Naive thymus-derived CD8-positive, alpha-beta T cell (primary cell): ENCODE results near the gene USB1. TPM values are rescaled to one million over a fixed set of nuclear protein-coding genes. Genes with fewer than 3 reads are reported as not detected.

Source experiments
- ATAC-seq, 2 donors: fragments of 150-1000 bp; cut with Tn5 transposase in 1 of 2; sonication (Bioruptor Pico), chemical (Tn5 transposase) in 1 of 2; 1 replicate in 1 of 2; 2 replicates in 1 of 2; pipeline ENCODE4 v1.10.0; 2021; ENCODE audit warnings: mild to moderate bottlenecking in 2 of 2, moderate library complexity in 2 of 2
- POLR2A ChIA-PET: fragments of 350-600 bp; sonication (Branson Sonifier 250); formaldehyde crosslinking; loops from one replicate; lab custom pipeline; 2021; ENCODE audit warnings: antibody characterized with exemption; lab: Charles Lee
- DNase-seq, 10 donors: peaks; one replicate each; pipeline versions ENCODE4 v3.0.0 to v3.0.0-alpha.2; 2020 to 2022
- H3K27ac Mint-ChIP-seq, 10 donors: one replicate each; pipeline ENCODE4 v1.8.0; 2020 to 2022; ENCODE audit warnings: mild to moderate bottlenecking in 10 of 10, mixed read lengths in 10 of 10, moderate library complexity in 4 of 10, inconsistent platforms in 1 of 10
- H3K27me3 Mint-ChIP-seq, 5 donors: one replicate each; pipeline ENCODE4 v1.8.0; 2021 to 2022; ENCODE audit warnings: mixed read lengths in 5 of 5
- H3K36me3 Mint-ChIP-seq, 3 donors: one replicate each; pipeline ENCODE4 v1.8.0; 2020 to 2022; ENCODE audit warnings: mixed read lengths in 3 of 3, mild to moderate bottlenecking in 2 of 3, inconsistent platforms in 1 of 3
- H3K4me1 Mint-ChIP-seq, 4 donors: one replicate each; pipeline ENCODE4 v1.8.0; 2021 to 2022; ENCODE audit warnings: mixed read lengths in 4 of 4
- H3K4me3 Mint-ChIP-seq, 10 donors: one replicate each; pipeline ENCODE4 v1.8.0; 2020 to 2022; ENCODE audit warnings: mild to moderate bottlenecking in 10 of 10, mixed read lengths in 10 of 10, moderate library complexity in 6 of 10, inconsistent platforms in 1 of 10
- H3K9me3 Mint-ChIP-seq, 9 donors: one replicate each; pipeline ENCODE4 v1.8.0; 2020 to 2022; ENCODE audit warnings: mixed read lengths in 9 of 9, mild to moderate bottlenecking in 3 of 9, inconsistent platforms in 1 of 9, moderate library complexity in 1 of 9
- polyA plus RNA-seq, 3 donors: library from polyadenylated mRNA; unstranded; fragments of 300-500 nt; fragmentation: Illumina TruSeq; gene quantifications; one replicate each; pipeline ENCODE4 v1.2.3, GENCODE V29; 2021
- total RNA-seq, 8 experiments: library from RNA in 2 of 8; stranded (reverse) in 2 of 8; gene quantifications; one replicate each; pipeline ENCODE4 v1.2.3 and lab custom pipeline; 2021 to 2026

Gene USB1, protein sequence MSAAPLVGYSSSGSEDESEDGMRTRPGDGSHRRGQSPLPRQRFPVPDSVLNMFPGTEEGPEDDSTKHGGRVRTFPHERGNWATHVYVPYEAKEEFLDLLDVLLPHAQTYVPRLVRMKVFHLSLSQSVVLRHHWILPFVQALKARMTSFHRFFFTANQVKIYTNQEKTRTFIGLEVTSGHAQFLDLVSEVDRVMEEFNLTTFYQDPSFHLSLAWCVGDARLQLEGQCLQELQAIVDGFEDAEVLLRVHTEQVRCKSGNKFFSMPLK
- 10 to 100 TPM; 30.2 to 31.4 TPM for total RNA-seq
- polyA plus RNA-seq = 10 to 100 TPM; 31.1 to 36.4 (median 32.8) TPM
- 12.9 to 22.1 (median 15.0) reads per million in 6 experiments for total RNA-seq (lab: John Stamatoyannopoulos, UW)

DNA sequence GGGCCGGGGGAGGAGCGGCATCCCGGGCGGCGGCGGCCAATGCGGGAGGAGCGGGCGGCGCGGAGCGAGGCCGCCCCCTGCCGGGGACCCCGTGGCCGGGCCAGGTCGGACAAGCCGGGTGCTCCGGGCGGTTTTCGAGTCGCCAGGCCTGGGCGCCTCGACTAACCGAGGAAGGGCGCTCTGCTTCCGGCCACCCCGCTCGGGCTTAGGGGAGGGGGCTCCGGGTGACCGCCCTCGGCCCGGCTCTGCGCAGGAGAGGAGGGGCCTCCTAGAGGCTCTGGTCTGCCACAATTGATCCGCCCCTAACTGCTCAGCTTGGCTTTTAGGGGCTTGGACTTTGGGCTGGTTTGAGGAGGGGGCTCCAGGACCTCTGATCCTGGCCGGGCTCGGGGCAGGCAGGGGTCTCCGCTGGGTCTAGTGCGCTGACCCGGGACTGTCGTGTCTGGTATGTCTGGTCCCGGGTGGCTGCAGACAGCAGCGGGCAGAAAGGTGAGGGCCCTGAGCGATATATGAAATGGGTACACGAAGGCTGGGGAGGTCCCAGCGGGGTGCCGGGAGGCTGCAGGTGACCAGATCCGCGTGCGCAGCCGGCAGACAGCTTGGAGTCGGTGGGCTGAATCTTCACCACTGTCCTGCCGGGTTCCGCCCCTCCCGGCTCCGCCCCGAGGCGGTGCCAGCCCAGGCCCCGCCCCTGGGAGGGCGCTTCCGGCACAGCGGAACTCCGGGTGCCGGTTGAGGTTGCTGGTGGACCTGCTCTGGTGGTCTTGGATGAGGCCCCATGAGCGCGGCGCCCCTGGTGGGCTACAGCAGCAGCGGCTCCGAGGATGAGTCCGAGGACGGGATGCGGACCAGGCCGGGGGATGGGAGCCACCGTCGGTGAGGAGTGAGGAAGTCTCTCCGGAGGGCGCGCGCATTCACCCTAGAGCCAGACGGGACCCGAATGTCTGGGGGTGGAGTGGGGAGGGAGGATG lies at the start of gene USB1:
Gene USB1 (plus strand): TSS at position 702 of the 971 bp plus-strand sequence. CDS start 77 bp downstream, at position 779.
- peaks cover 26 to 67% (median 63%) of the 10 kb centered on the region in 4 donors for H3K4me1 Mint-ChIP-seq
- no peaks in the 10 kb centered on the region for H3K27me3 Mint-ChIP-seq
- no peaks in the 10 kb centered on the region for H3K9me3 Mint-ChIP-seq
- peak; percentile 75 to 76 for ATAC-seq
- peak within 1 kb of the TSS; percentile 79 to 97 (median 91) for H3K27ac Mint-ChIP-seq
- H3K36me3 Mint-ChIP-seq = peaks cover 0 to 41% (median 2%) of the 10 kb centered on the region in 3 donors
- peak; percentile 73 to 90 (median 88) for DNase-seq
- peak within 1 kb of the TSS; percentile 88 to 96 (median 91) for H3K4me3 Mint-ChIP-seq
- POLR2A ChIA-PET = interaction anchor here (1.0 to 5.6 kb wide), 11 partner anchors 12 to 458 kb away, joined by 3 to 26 read pairs (median 5); partner anchors contain the start of genes ADGRG5, CFAP20 and KATNB1

DNA sequence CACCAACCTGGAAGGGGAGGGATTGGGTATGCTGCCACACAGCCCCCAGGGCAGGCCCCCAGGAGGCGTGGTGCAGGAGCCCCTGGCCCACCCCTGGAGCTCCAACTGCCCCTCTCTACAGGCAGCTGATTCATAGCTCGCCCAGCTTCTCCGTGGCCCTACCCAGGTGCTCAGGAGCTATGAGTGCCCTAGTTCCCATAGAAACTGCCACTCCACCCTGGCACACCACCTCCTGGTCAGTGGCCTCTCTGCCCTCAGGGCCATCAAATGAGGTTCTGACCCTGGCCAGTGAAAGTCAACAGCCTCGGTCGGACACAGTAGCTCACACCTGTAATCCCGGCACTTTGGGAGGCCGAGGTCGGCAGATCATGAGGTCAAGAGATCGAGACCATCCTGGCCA lies 48.3 kb upstream of the USB1 start:
- Mint-ChIP-seq H3K4me3 (no peak overlapping the region), H3K4me1 (no peaks in the 10 kb centered on the region), H3K9me3 (peaks cover 0 to 2% (median 0%) of the 10 kb centered on the region in 9 donors), H3K27me3 (peaks cover 0 to 7% (median 0%) of the 10 kb centered on the region in 5 donors), H3K27ac (no peak overlapping the region), H3K36me3 (no peaks in the 10 kb centered on the region)
- POLR2A ChIA-PET = no interaction called here
- DNase-seq = no peak
- ATAC-seq = no peak

DNA sequence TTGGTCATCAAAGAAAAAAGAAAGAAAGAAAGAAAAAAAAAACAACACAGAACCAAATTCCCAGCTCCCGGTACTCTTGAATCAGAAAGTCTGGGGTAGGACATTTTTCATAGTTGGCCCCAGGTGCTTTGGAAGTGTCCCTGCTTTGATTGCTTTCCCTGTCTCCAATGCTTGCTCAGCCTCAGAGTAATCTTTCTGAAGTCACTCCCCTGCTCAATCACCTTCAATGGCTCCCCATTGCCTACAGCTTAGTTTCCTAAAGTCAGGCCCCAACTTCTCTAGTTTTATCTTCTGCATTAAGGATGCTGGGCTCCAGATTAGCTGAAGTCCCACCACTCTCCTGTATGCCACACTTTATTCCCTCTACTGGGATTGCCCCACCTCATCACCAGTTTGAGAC lies 47.4 kb upstream of the USB1 start:
- H3K27me3 Mint-ChIP-seq = peaks cover 0 to 7% (median 0%) of the 10 kb centered on the region in 5 donors
- H3K4me1 Mint-ChIP-seq = no peaks in the 10 kb centered on the region
- POLR2A ChIA-PET = no interaction called here
- no peak overlapping the region for H3K4me3 Mint-ChIP-seq
- H3K9me3 Mint-ChIP-seq = peaks cover 0 to 2% (median 0%) of the 10 kb centered on the region in 9 donors
- H3K36me3 Mint-ChIP-seq = no peaks in the 10 kb centered on the region
- H3K27ac Mint-ChIP-seq = peak overlapping the region in 2 of 10 donors; percentile 32 to 50
- no peak for DNase-seq
- ATAC-seq = no peak

DNA sequence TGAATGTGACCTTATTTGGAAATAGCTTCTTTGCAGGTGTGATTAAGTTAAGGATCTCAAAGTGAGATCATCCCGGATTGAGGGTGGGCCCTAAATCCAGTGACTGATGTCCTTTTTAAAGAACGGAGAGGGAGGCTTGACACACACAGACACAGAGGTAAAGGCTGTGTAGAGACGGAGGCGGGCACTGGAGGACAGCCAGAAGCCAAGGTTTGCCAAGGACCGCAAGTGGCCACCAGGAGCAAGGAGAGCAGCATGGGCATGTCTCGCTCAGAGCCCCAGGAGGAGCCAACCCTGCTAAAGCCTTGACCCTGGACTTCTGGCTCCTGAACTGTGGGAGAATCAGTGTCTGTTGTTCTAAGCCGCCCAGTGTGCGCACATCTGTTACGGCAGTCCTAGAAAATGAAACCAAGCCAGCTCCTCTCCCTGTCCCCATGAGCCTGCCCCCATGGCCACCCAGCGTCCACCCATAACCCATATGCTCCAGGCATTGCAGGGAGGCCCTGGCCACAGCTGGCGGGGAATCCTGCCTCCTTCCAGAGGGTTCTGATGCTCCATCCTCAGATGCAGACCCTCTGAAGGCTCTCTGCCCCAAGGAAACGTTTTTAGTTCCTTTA lies 45.5 kb upstream of the USB1 start:
- Mint-ChIP-seq H3K9me3 (no peaks in the 10 kb centered on the region), H3K27ac (no peak overlapping the region), H3K4me1 (no peaks in the 10 kb centered on the region), H3K4me3 (no peak overlapping the region), H3K27me3 (peaks cover 0 to 4% (median 0%) of the 10 kb centered on the region in 5 donors), H3K36me3 (no peaks in the 10 kb centered on the region)
- POLR2A ChIA-PET = no interaction called here
- ATAC-seq = no peak
- DNase-seq = no peak

DNA sequence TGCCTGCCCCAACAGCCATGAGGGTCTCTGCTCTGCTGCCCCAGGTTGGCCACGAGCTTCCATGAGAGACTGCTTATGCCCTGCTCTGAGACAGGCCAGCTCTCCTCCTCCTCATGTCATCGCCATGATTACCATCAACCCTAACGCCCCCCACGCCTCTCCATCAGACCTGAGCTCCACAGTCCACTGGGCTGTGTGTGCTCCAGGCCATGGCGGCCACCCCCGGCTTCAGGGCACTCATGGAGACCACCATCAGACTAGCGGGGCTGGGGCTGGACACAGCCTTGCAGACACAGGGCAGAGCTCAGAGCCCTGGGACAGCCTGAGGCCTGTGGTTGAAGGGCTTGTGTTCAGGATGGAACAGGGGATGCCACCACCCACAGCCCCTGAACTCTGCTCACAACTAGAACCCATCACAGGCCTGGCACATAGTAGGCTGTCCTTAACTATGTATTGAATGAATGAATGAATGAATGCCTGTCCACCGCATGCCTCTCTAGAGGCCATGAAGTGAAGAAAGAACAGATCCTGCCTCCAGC lies 44.9 kb upstream of the USB1 start:
- POLR2A ChIA-PET = no interaction called here
- Mint-ChIP-seq H3K27ac (peak overlapping the region in 1 of 10 donors; percentile 29), H3K4me1 (no peaks in the 10 kb centered on the region), H3K4me3 (no peak overlapping the region), H3K9me3 (no peaks in the 10 kb centered on the region), H3K27me3 (peaks cover 0 to 4% (median 0%) of the 10 kb centered on the region in 5 donors), H3K36me3 (no peaks in the 10 kb centered on the region)
- DNase-seq (no peak), ATAC-seq (no peak)

DNA sequence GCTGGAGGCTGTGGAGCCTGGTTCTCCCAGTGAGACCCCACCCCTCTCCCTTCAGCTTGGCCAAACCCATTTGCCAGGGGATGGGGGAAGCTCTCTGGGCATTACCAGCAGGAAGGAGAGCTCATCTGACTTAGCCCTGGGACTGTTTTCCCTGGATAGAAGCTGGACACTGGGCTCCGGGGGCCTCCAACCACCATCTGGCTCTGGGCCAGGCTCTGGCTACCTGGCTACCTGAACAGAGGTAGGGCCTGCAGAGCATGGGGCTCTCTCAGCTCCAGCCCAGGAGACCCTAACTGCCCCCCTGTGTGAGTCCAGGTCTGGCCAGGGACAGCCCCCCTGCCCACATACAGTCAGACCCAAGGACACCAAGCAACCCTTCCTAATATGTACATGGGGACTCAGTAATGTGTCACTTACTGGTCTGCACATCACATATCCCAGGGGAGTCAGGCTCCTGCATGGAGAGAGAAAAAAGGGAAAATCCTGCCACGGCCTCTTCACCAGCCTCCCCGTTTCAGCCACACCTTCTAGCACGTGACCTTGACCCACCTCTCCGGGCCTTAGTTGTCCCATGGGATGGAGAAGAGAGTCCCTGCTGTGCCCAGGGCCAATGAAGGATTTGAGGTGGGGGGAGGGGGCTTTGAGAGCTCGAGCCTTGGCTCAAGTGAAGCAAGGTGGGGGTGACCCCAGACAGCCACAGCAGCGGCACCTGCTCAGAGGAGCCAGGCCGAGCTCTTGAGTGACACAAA lies 44.1 kb upstream of the USB1 start:
- POLR2A ChIA-PET = no interaction called here
- H3K36me3 Mint-ChIP-seq = no peaks in the 10 kb centered on the region
- H3K4me3 Mint-ChIP-seq = no peak overlapping the region
- no peaks in the 10 kb centered on the region for H3K9me3 Mint-ChIP-seq
- DNase-seq (no peak), ATAC-seq (no peak)
- H3K4me1 Mint-ChIP-seq = no peaks in the 10 kb centered on the region
- peak overlapping the region in 1 of 10 donors; percentile 27 for H3K27ac Mint-ChIP-seq
- peaks cover 0 to 4% (median 0%) of the 10 kb centered on the region in 5 donors for H3K27me3 Mint-ChIP-seq

DNA sequence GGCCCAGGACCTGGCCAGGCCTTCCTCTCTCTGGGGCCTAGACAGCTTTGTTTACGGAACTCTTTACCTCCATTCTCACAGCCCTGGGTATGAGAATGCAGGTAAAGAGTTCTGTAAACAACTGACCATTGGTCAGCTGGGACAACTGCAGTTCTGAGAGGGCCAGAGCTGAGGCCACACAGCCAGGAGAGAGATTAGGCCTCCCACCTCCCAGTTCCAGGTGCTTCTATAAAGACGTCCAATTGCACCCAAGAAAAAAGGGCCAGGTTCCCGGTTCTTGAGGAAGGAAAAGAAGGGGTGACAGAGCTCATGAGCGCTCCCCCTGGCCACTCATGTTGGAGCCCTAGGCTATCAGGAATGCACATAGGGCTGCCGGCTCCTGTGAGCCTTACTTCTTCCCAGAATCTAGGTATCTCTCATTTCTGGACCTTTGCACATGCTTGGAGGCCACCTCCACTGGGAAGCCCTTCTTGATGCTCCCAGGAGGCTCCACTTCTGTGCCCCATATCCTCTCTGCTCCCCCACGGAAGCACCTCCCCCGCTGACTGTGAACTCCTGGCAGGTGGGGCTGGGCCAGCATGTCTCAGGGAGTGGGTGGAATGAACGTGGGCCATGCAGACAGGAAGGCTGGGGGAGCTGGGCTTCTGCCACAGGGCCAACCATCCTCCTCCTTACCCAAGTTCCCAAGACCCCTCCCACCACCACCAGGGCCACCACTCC lies 43.4 kb upstream of the USB1 start:
- no peak overlapping the region for H3K27ac Mint-ChIP-seq
- no peak for DNase-seq
- no peak for ATAC-seq
- POLR2A ChIA-PET = no interaction called here
- H3K27me3 Mint-ChIP-seq = peaks cover 0 to 4% (median 0%) of the 10 kb centered on the region in 5 donors
- no peaks in the 10 kb centered on the region for H3K4me1 Mint-ChIP-seq
- no peaks in the 10 kb centered on the region for H3K36me3 Mint-ChIP-seq
- no peak overlapping the region for H3K4me3 Mint-ChIP-seq
- H3K9me3 Mint-ChIP-seq = no peaks in the 10 kb centered on the region

DNA sequence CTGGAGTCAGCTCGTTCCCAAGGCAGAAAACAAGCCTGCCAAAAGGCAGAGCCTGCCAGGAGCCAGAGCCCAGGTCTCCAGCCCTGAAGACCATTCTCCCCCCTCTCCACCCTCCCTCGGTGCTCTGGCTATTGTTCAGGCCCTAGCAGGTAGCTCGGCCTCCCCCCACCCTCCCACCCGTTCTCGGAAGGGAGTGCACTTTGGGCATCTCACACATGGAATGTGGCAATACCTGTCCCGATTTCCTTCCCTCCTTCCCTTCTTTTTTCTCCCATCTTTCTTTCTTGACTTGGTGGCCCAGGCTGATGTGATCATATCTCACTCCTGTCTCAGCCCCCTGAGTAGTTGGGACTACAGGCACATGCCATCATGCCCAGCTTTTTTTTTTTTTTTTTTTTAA lies 42.7 kb upstream of the USB1 start:
- DNase-seq (no peak), ATAC-seq (no peak)
- H3K27me3 Mint-ChIP-seq = peaks cover 0 to 3% (median 0%) of the 10 kb centered on the region in 5 donors
- no peaks in the 10 kb centered on the region for H3K9me3 Mint-ChIP-seq
- H3K4me1 Mint-ChIP-seq = no peaks in the 10 kb centered on the region
- H3K4me3 Mint-ChIP-seq = no peak overlapping the region
- POLR2A ChIA-PET = no interaction called here
- H3K36me3 Mint-ChIP-seq = no peaks in the 10 kb centered on the region
- H3K27ac Mint-ChIP-seq = no peak overlapping the region

DNA sequence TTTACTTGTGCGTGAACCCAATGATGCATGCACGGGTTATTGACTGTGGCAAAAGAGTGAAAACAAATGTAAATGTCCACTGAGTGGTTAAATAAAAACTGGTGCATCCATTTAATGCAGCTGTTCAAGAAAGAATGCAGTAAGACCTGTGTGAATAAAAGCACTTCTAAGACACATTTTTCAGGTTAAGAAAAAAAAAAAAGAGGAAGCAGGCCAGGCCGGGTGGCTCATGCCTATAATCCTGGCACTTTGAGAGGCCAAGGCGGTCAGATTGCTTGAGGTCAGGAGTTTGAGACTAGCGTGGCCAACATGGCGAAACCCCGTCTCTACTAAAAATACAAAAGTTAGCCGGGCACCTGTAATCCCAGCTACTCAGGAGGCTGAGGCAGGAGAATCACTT lies 42.1 kb upstream of the USB1 start:
- Mint-ChIP-seq H3K9me3 (no peaks in the 10 kb centered on the region), H3K4me1 (no peaks in the 10 kb centered on the region), H3K36me3 (no peaks in the 10 kb centered on the region), H3K27ac (peak overlapping the region in 1 of 10 donors; percentile 67), H3K27me3 (peaks cover 0 to 2% (median 0%) of the 10 kb centered on the region in 5 donors), H3K4me3 (no peak overlapping the region)
- DNase-seq = no peak
- ATAC-seq = no peak
- POLR2A ChIA-PET = no interaction called here

DNA sequence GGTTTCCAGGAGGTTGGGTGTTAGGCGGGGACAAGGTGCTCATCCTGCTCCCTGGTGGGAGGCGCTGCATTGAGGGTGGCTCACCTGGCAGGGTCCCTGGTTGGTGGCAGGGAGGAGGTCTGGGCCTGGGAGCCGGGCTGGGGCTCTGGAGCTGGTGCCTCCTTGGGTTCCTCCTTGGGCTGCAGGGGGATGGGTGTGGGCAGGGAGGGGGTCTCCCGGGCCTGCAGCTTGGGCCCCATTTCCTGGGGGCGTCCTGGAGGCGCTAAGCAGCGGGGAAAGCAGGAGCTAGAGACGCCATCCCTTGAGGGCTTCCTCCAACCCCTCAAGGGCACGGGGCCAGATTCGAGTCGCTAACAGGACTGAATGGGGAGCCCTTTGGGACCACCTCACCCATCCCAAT lies 41.4 kb upstream of the USB1 start:
- ATAC-seq = no peak
- H3K9me3 Mint-ChIP-seq = no peaks in the 10 kb centered on the region
- no peaks in the 10 kb centered on the region for H3K36me3 Mint-ChIP-seq
- DNase-seq = no peak
- peaks cover 0 to 2% (median 0%) of the 10 kb centered on the region in 5 donors for H3K27me3 Mint-ChIP-seq
- POLR2A ChIA-PET = no interaction called here
- H3K4me1 Mint-ChIP-seq = no peaks in the 10 kb centered on the region
- H3K27ac Mint-ChIP-seq = no peak overlapping the region
- H3K4me3 Mint-ChIP-seq = no peak overlapping the region

DNA sequence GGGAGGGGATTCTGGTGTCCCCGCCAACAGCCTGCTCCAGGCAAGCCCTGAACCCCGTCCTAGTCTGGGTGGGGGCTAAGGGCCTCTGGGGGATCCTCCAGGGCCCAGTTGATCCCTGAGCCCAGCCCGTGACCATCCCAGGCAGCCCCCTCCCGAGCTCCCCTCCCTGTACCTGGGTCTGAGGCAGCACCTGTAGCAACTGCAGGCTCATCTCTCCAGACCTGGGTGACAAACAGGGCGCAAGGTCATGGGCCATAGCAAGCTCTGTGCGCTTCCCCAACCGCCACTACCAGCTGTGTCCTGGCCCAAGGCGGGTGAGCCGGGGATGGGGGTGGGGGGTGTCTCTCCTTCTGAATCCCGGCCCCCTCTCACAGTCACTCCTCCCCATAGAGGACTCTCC lies 40.9 kb upstream of the USB1 start:
- POLR2A ChIA-PET = no interaction called here
- Mint-ChIP-seq H3K27ac (no peak overlapping the region), H3K9me3 (no peaks in the 10 kb centered on the region), H3K4me3 (no peak overlapping the region), H3K27me3 (peaks cover 0 to 2% (median 0%) of the 10 kb centered on the region in 5 donors), H3K36me3 (no peaks in the 10 kb centered on the region), H3K4me1 (no peaks in the 10 kb centered on the region)
- ATAC-seq (no peak), DNase-seq (no peak)
